Kidney (tissue), 14 donors: ENCODE measurements around the gene PINK1. TPM values are rescaled to one million over a fixed set of nuclear protein-coding genes. Genes with fewer than 3 reads are reported as not detected.

ENCODE experiments used
- DNase-seq, 5 donors: peaks; one replicate each; pipeline ENCODE4 v3.0.0-alpha.2; 2013 to 2020
- FAIRE-seq: peaks from 2 replicates; lab custom pipeline; 2012; peaks lifted over from hg19 to GRCh38; lab: Jason Lieb, UNC
- H3K27ac ChIP-seq, 2 donors: one replicate each; pipeline ENCODE4 v1.7.0; 2013; ENCODE audit warnings: low read depth in 2 of 2, low read length in 2 of 2, inconsistent platforms in 1 of 2
- H3K27me3 ChIP-seq: one replicate; pipeline ENCODE4 v1.7.1; 2013; ENCODE audit warnings: low read length, inconsistent platforms; ENCODE audit not compliant: control insufficient read depth, insufficient read depth
- H3K36me3 ChIP-seq, 3 donors: one replicate each; pipeline versions ENCODE4 v1.7.0 to v1.7.1; 2013; ENCODE audit warnings: low read length in 3 of 3, control low read depth in 1 of 3, inconsistent platforms in 1 of 3; ENCODE audit not compliant: insufficient read depth in 3 of 3, control insufficient read depth in 2 of 3
- H3K4me1 ChIP-seq, 3 donors: one replicate each; pipeline versions ENCODE4 v1.7.0 to v1.7.1; 2013; ENCODE audit warnings: low read length in 3 of 3, inconsistent platforms in 1 of 3, low read depth in 1 of 3; ENCODE audit not compliant: control insufficient read depth in 2 of 3, insufficient read depth in 2 of 3
- H3K4me3 ChIP-seq, 3 donors: one replicate each; pipeline versions ENCODE4 v1.7.0 to v1.8.1; 2013; ENCODE audit warnings: low read length in 3 of 3, control low read depth in 1 of 3, inconsistent platforms in 1 of 3
- H3K9ac ChIP-seq, 3 donors: one replicate each; pipeline versions ENCODE4 v1.7.0 to v1.7.1; 2013; ENCODE audit warnings: low read length in 3 of 3, control low read depth in 1 of 3, inconsistent platforms in 1 of 3
- H3K9me3 ChIP-seq, 3 donors: one replicate each; pipeline versions ENCODE4 v1.7.0 to v1.7.1; 2013; ENCODE audit warnings: low read length in 3 of 3, control low read depth in 1 of 3, inconsistent platforms in 1 of 3; ENCODE audit not compliant: control insufficient read depth in 2 of 3, insufficient read depth in 1 of 3
- intact Hi-C: fragments of 100-400 bp; cut with DNase I; formaldehyde crosslinking; loops from one replicate; pipeline ENCODE4 v1.11.1; 2022
- polyA plus RNA-seq: library from polyadenylated mRNA; stranded (reverse); fragments of 350-450 nt; fragmentation: Illumina TruSeq; extraction: RNeasy Lipid Tissue Mini Kit (QIAGEN cat#74804); gene quantifications from one replicate; pipeline ENCODE4 v1.2.3, GENCODE V29; 2014; ENCODE audit warnings: low read depth, low replicate concordance; ENCODE audit not compliant: insufficient read depth
- total RNA-seq: library from RNA; stranded (reverse); fragmentation: NEBNext Ultra II Directional; extraction: Animal tissue kit (Norgen Biotek cat#: 25700); gene quantifications from one replicate; pipeline ENCODE4 v1.2.1, GENCODE V29; 2021
- TF ChIP-seq, protein P1 (sequence below): IDR thresholded peaks from 3 replicates; pipeline ENCODE4 v1.5.1; 2012; ENCODE audit warnings: mild to moderate bottlenecking, moderate library complexity, borderline replicate concordance; ENCODE audit not compliant: insufficient read depth; ENCODE audit errors: extremely low read depth
- donor health status: control.
- donor health status: control.
- donor health status: control.
- donor health status: control.
- donor health status: control.
- donor health status: DM: yes; HTN: yes; CAD: no.
- donor health status: Normal renal cell carcinoma (clear cell type).

The PINK1 gene
- total and polyA plus RNA-seq, 2 donors from 2014 or later = 72.7 to 156 TPM

DNA sequence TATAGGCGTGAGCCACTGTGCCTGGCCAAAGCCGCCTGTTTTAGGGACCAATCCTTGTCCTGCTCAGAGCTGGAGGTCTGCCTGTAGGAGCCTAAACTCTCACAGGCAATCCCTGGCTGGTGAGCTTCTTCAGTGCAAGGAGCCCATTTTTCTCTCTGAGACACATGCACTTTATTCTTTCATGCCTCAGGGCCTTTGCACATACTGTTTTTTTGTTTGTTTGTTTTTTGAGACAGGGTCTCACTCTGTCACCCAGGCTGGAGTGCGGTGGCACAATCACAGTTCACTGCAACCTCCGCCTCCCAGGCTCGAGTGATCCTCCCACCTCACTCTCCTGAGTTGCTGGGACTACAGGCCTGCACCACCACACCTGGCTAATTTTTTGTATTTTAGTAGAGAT lies 21.6 kb upstream of the PINK1 start:
- TF ChIP-seq, protein P1, sequence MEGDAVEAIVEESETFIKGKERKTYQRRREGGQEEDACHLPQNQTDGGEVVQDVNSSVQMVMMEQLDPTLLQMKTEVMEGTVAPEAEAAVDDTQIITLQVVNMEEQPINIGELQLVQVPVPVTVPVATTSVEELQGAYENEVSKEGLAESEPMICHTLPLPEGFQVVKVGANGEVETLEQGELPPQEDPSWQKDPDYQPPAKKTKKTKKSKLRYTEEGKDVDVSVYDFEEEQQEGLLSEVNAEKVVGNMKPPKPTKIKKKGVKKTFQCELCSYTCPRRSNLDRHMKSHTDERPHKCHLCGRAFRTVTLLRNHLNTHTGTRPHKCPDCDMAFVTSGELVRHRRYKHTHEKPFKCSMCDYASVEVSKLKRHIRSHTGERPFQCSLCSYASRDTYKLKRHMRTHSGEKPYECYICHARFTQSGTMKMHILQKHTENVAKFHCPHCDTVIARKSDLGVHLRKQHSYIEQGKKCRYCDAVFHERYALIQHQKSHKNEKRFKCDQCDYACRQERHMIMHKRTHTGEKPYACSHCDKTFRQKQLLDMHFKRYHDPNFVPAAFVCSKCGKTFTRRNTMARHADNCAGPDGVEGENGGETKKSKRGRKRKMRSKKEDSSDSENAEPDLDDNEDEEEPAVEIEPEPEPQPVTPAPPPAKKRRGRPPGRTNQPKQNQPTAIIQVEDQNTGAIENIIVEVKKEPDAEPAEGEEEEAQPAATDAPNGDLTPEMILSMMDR = no peak
- Histone ChIP-seq H3K27me3 (no peaks in the 10 kb centered on the region), H3K36me3 (no peaks in the 10 kb centered on the region), H3K4me1 (no peaks in the 10 kb centered on the region), H3K27ac (no peak overlapping the region), H3K9ac (no peak overlapping the region), H3K9me3 (no peaks in the 10 kb centered on the region), H3K4me3 (no peak overlapping the region)
- no peak for DNase-seq
- intact Hi-C loops = no loop called here
- FAIRE-seq = no peak

DNA sequence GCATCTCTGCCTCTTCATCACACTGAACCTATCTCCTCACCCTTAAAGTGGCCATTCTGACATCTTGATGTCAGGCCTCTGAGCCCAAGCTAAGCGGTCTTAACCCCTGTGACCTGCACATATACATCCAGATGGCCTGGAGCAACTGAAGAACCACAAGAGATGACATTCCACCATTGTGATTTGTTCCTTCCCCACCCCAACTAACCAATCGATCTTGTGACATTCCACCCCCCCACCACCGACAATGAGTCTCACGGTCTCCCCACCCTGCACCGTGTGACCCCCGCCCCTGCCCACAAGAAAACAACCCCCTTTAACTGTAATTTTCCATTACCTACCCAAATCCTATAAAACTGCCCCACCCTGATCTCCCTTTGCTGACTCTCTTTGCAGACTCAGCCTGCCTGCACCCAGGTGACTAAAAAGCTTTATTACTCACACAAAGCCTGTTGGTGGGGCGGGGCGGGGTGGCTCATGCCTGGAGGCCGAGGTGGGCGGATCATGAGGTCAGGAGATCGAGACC lies 21.0 kb upstream of the PINK1 start:
- FAIRE-seq = no peak
- TF ChIP-seq, protein P1 = no peak
- intact Hi-C loops = no loop called here

DNA sequence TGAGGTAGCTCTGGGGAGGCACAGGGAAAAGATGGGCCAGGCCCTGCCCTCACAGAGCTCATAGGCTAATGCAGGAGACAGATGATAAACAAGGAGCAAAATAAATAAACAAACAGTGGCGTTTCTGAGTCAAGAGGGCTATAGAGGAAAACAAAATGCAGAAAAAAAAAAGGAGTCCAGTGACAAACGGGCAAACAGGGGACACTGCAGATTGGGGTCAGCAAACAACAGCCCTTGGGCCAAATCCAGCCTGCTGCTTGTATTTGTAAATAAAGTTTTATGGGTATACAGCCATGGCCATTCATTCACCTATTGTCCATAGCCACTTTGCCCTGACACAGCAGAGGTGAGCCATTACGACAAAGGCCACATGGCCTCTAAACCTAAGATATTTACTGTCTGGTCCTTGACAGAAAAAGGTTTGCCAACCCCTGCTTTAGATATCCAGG lies 19.1 kb upstream of the PINK1 start:
- TF ChIP-seq, protein P1 = no peak
- no peak for FAIRE-seq

More for the DNA sequence above, 21.0 kb upstream of the PINK1 start:
- Histone ChIP-seq H3K9me3 (no peaks in the 10 kb centered on the region), H3K27me3 (no peaks in the 10 kb centered on the region), H3K9ac (no peak overlapping the region), H3K4me3 (no peak overlapping the region), H3K4me1 (no peaks in the 10 kb centered on the region), H3K36me3 (no peaks in the 10 kb centered on the region), H3K27ac (no peak overlapping the region)
- DNase-seq = no peak

More for the DNA sequence above, 19.1 kb upstream of the PINK1 start:
- no peak overlapping the region for H3K4me3 ChIP-seq
- no peaks in the 10 kb centered on the region for H3K36me3 ChIP-seq
- H3K9ac ChIP-seq = no peak overlapping the region
- no peaks in the 10 kb centered on the region for H3K9me3 ChIP-seq
- no peak for DNase-seq
- no peaks in the 10 kb centered on the region for H3K4me1 ChIP-seq
- intact Hi-C loops = no loop called here
- H3K27me3 ChIP-seq = no peaks in the 10 kb centered on the region
- no peak overlapping the region for H3K27ac ChIP-seq
